Heart right ventricle (tissue), 16 donors: ENCODE measurements around the gene ULK2. TPM values are rescaled to one million over a fixed set of nuclear protein-coding genes. Genes with fewer than 3 reads are reported as not detected.
A peak's percentile ranks its signal among the peaks of the same experiment; 100 is the strongest.

ENCODE experiments used
- ATAC-seq, 8 donors: fragments of 200-7000 bp; cut with Tn5 transposase; one replicate each; pipeline ENCODE4 v1.9.1; 2020; ENCODE audit warnings: mild to moderate bottlenecking in 8 of 8, moderate library complexity in 8 of 8, moderate number of reproducible peaks in 1 of 8
- DNase-seq, 2 donors: peaks; one replicate each; pipeline ENCODE4 v3.0.0-alpha.2; 2020
- H3K27ac ChIP-seq, 10 donors: fragments of 200-600 bp; sonication (generic) in 2 of 10; one replicate each; pipeline versions ENCODE4 v1.5.0 to v1.8.0; 2020 to 2022; ENCODE audit warnings: mild to moderate bottlenecking in 3 of 10
- H3K27me3 ChIP-seq, 7 donors: fragments of 200-600 bp; one replicate each; pipeline ENCODE4 v1.8.0; 2021 to 2022; ENCODE audit warnings: mild to moderate bottlenecking in 2 of 7
- H3K36me3 ChIP-seq, 9 donors: fragments of 200-600 bp; sonication (generic) in 1 of 9; one replicate each; pipeline versions ENCODE4 v1.5.0 to v1.8.0; 2020 to 2022; ENCODE audit warnings: mild to moderate bottlenecking in 2 of 9
- H3K4me1 ChIP-seq, 9 donors: fragments of 200-600 bp; sonication (generic) in 1 of 9; one replicate each; pipeline versions ENCODE4 v1.5.0 to v1.8.0; 2020 to 2022; ENCODE audit warnings: mild to moderate bottlenecking in 4 of 9
- H3K4me3 ChIP-seq, 10 donors: fragments of 200-600 bp; sonication (generic) in 2 of 10; one replicate each; pipeline versions ENCODE4 v1.5.0 to v1.8.0; 2020 to 2022; ENCODE audit warnings: mild to moderate bottlenecking in 7 of 10, moderate library complexity in 2 of 10
- H3K9me3 ChIP-seq, 11 donors: fragments of 200-600 bp in 10 of 11; sonication (generic) in 2 of 11; one replicate each; pipeline versions ENCODE4 v1.5.0 to v1.8.0; 2013 to 2022; ENCODE audit warnings: mild to moderate bottlenecking in 2 of 11, control low read depth in 1 of 11, moderate library complexity in 1 of 11
- CTCF ChIP-seq, 9 donors: fragments of 200-600 bp; sonication (generic) in 2 of 9; IDR thresholded peaks; one replicate each; pipeline versions ENCODE4 v1.5.0 to v1.8.0; 2021 to 2022; ENCODE audit warnings: antibody characterized with exemption in 9 of 9, mild to moderate bottlenecking in 5 of 9, moderate library complexity in 1 of 9
- WGBS, 2 donors: extraction: QIAGEN DNeasy Blood & Tissue Kit; methylation state at CpG; one replicate each; pipeline ENCODE4 v1.1.7; 2013; ENCODE audit warnings: inconsistent platforms in 1 of 2; 5-methylcytosine and 5-hydroxymethylcytosine counted together
- intact Hi-C, 10 donors: fragments of 100-400 bp; cut with DNase I; formaldehyde crosslinking; loops; one replicate each; pipeline versions ENCODE4 v1.11.1 to v1.14.2; 2022
- polyA plus RNA-seq, 2 donors: library from polyadenylated mRNA; stranded (reverse); fragments of 200-250 nt; gene quantifications; one replicate each; pipeline ENCODE4 v1.2.3, GENCODE V29; 2013
- total RNA-seq, 10 donors: library from RNA; stranded (reverse); fragmentation: NEBNext Ultra II Directional in 3 of 10; extraction: Animal tissue kit (Norgen Biotek cat#: 25700) in 3 of 10; gene quantifications; one replicate each; pipeline versions ENCODE4 v1.2.1 to v1.2.4, GENCODE V29; 2021 to 2023
- donor health status: Arrhythmogenic right ventricular cardiomyopathy.
- donor health status: ischemic (EF 13 %, LVEDD 7.1; RV severe dilation, severe dysfunction).
- donor health status: healthy with polysubstance abuse.
- donor health status: DM: no; HTN: yes; CAD: no.
- donor health status: DM: no; HTN: no; CAD: no.
- donor health status: ischemic (EF 25% LVEDD 6.9; RV normal size, moderate dysfunction).
- donor health status: ischemic (EF 25% LVEDD 5.7; RV mildly dilated, moderate dysfunction).
- donor health status: healthy.
- donor health status: DM: yes; HTN: yes; CAD: no.
- donor health status: Ischemic cardiomyopathy.
- donor health status: ischemic (EF 35%, LVEDD 5.7; RV mildly dilated, moderate dysfunction).
- donor health status: nonischemic (EF 11% LVEDD 7.7; RV severe dilation, severe dysfunction).
- donor health status: DM: yes; HTN: yes; CAD: no.
- donor health status: PGD.
- donor health status: ischemic (EF 29% LVEDD 5.4; RV normal size, mild dysfunction).
- donor health status: nonischemic (EF 23%, LVEDD 6.1; RV moderate dilation, normal function).

Gene ULK2
- total and polyA plus RNA-seq, 12 donors, result 2.9 to 23.7 (median 16.7) TPM

GRCh38 chr17:19746517-19746916, 121.2 kb downstream of the ULK2 start:
- Histone ChIP-seq H3K36me3 (no peaks in the 10 kb centered on the region), H3K4me1 (peaks cover 0 to 13% (median 9%) of the 10 kb centered on the region in 9 donors), H3K27ac (no peak overlapping the region), H3K9me3 (no peaks in the 10 kb centered on the region), H3K27me3 (no peaks in the 10 kb centered on the region), H3K4me3 (no peak overlapping the region)
- 93 to 95% methylated on average over 20 of the region's 20 CpGs for WGBS, 2 donors
- no peak for ATAC-seq
- no peak for DNase-seq
- TF ChIP-seq CTCF (IDR thresholded peaks at IDR 0.05), result no peak
- intact Hi-C loops, result loop anchor here in 2 of 10 donors (5.0 to 10.0 kb wide), 2 partner anchors 82 to 99 kb away; partner anchors contain the start of gene ALDH3A2 (in 1 of the 2)

- peak overlapping the region in 7 of 10 donors; percentile 11 to 54 (median 36) for H3K27ac ChIP-seq
- peaks cover 0 to 13% (median 9%) of the 10 kb centered on the region in 9 donors for H3K4me1 ChIP-seq
- no peaks in the 10 kb centered on the region for H3K27me3 ChIP-seq
- WGBS, 2 donors, result 22 to 24% methylated on average over 50 of the region's 50 CpGs
- H3K9me3 ChIP-seq, result no peaks in the 10 kb centered on the region
- no peaks in the 10 kb centered on the region for H3K36me3 ChIP-seq
- peak; percentile 79 to 98 (median 94) for TF ChIP-seq CTCF (IDR thresholded peaks at IDR 0.05)
- peak; percentile 80 to 95 (median 90) for ATAC-seq
- intact Hi-C loops, result loop anchor here in 2 of 10 donors (5.0 to 10.0 kb wide), 2 partner anchors 80 to 98 kb away; partner anchors contain the start of gene ALDH3A2 (in 1 of the 2)
- H3K4me3 ChIP-seq, result peak overlapping the region; percentile 38 to 63 (median 58)
- peak; percentile 90 to 93 for DNase-seq
Observed at GRCh38 chr17:19744922-19745757, 122.6 kb downstream of the ULK2 start.

GRCh38 chr17:19744492-19744891, 123.2 kb downstream of the ULK2 start:
- H3K27ac ChIP-seq, result peak overlapping the region in 5 of 10 donors; percentile 31 to 54 (median 36)
- intact Hi-C loops, result loop anchor here in 1 of 10 donors (10.0 kb wide), 1 partner anchor 80 kb away; no protein-coding TSS in a partner anchor
- peak; percentile 21 to 62 (median 48) for ATAC-seq
- H3K36me3 ChIP-seq, result no peaks in the 10 kb centered on the region
- peaks cover 0 to 13% (median 9%) of the 10 kb centered on the region in 9 donors for H3K4me1 ChIP-seq
- DNase-seq, result peak in 1 of 2 donors; percentile 24
- WGBS, 2 donors, result 8 to 9% methylated on average over 25 to 26 of the region's 26 CpGs
- no peaks in the 10 kb centered on the region for H3K27me3 ChIP-seq
- no peak for TF ChIP-seq CTCF (IDR thresholded peaks at IDR 0.05)
- peak overlapping the region; percentile 38 to 63 (median 58) for H3K4me3 ChIP-seq
- no peaks in the 10 kb centered on the region for H3K9me3 ChIP-seq
